Calu3 (cell line): Measurements from ENCODE around the gene HK2. TPM values are rescaled to one million over a fixed set of nuclear protein-coding genes. Genes with fewer than 3 reads are reported as not detected.

Source experiments
- BruUV-seq: library from RNA; stranded (reverse); fragments of 400-500 nt; replicated peaks from 2 replicates; lab custom pipeline; 2021; lab: Mats Ljungman, UMichigan
- CTCF ChIA-PET: fragments of 300-600 bp; sonication (Branson Sonifier 250); formaldehyde crosslinking; loops from one replicate; lab custom pipeline; 2022; ENCODE audit warnings: antibody characterized with exemption; lab: Charles Lee
- DNase-seq: peaks from one replicate; pipeline ENCODE4 v3.0.0; 2022
- H3K27ac Mint-ChIP-seq: one replicate; pipeline ENCODE4 v1.8.0; 2022; ENCODE audit warnings: mixed read lengths; ENCODE audit not compliant: unreplicated experiment
- H3K27me3 Mint-ChIP-seq: one replicate; pipeline ENCODE4 v1.8.0; 2022; ENCODE audit warnings: mixed read lengths; ENCODE audit not compliant: unreplicated experiment
- H3K36me3 Mint-ChIP-seq: one replicate; pipeline ENCODE4 v1.8.0; 2022; ENCODE audit warnings: mild to moderate bottlenecking, moderate library complexity, mixed read lengths; ENCODE audit not compliant: insufficient read depth, unreplicated experiment
- H3K4me1 Mint-ChIP-seq: one replicate; pipeline ENCODE4 v1.8.0; 2022; ENCODE audit warnings: mild to moderate bottlenecking, low read depth, mixed read lengths; ENCODE audit not compliant: unreplicated experiment
- H3K4me3 Mint-ChIP-seq: one replicate; pipeline ENCODE4 v1.8.0; 2022; ENCODE audit warnings: mild to moderate bottlenecking, low read depth, moderate library complexity, mixed read lengths; ENCODE audit not compliant: unreplicated experiment
- H3K9me3 Mint-ChIP-seq: one replicate; pipeline ENCODE4 v1.8.0; 2022; ENCODE audit warnings: low read depth, mixed read lengths; ENCODE audit not compliant: unreplicated experiment
- CTCF ChIP-seq: fragments of 200-600 bp; IDR thresholded peaks from one replicate; pipeline ENCODE4 v1.8.0; 2022; ENCODE audit warnings: antibody characterized with exemption; ENCODE audit not compliant: unreplicated experiment
- intact Hi-C: fragments of 100-400 bp; cut with micrococcal nuclease; formaldehyde crosslinking; loops from one replicate; pipeline ENCODE4 v1.10.0; 2022; ENCODE audit not compliant: unreplicated experiment
- total RNA-seq: library from RNA; stranded (reverse); gene quantifications from 2 replicates; pipeline ENCODE4 v1.2.3, GENCODE V29; 2022

The HK2 gene
- total RNA-seq, 1 experiment from 2014 or later, result 56.5 TPM

GRCh38 chr2:74806355-74806839 lies 27.5 kb upstream of the HK2 start:
- peaks cover 16% of the 10 kb centered on the region for H3K27me3 Mint-ChIP-seq
- no peak for DNase-seq
- H3K4me3 Mint-ChIP-seq, result no peak overlapping the region
- no TSS peak for BruUV-seq
- no peaks in the 10 kb centered on the region for H3K4me1 Mint-ChIP-seq
- CTCF ChIA-PET, result interaction anchor here (0.5 kb wide), 1 partner anchor 10 kb away, joined by 5 read pairs; no protein-coding TSS in a partner anchor
- no peaks in the 10 kb centered on the region for H3K9me3 Mint-ChIP-seq
- no peak for TF ChIP-seq CTCF
- no peaks in the 10 kb centered on the region for H3K36me3 Mint-ChIP-seq
- intact Hi-C loops, result no loop called here
- no peak overlapping the region for H3K27ac Mint-ChIP-seq

GRCh38 chr2:74806920-74807319 lies 27.0 kb upstream of the HK2 start:
- CTCF ChIA-PET, result interaction anchor here (0.5 kb wide), 1 partner anchor 9 kb away, joined by 5 read pairs; no protein-coding TSS in a partner anchor
- Mint-ChIP-seq H3K27ac (no peak overlapping the region), H3K4me1 (no peaks in the 10 kb centered on the region), H3K27me3 (peaks cover 22% of the 10 kb centered on the region), H3K9me3 (no peaks in the 10 kb centered on the region), H3K4me3 (no peak overlapping the region), H3K36me3 (no peaks in the 10 kb centered on the region)
- intact Hi-C loops, result no loop called here
- no peak for DNase-seq
- no TSS peak for BruUV-seq
- TF ChIP-seq CTCF, result no peak

GRCh38 chr2:74812787-74813590 lies 20.9 kb upstream of the HK2 start:
- Mint-ChIP-seq H3K36me3 (no peaks in the 10 kb centered on the region), H3K9me3 (no peaks in the 10 kb centered on the region), H3K4me3 (no peak overlapping the region), H3K4me1 (peaks cover 9% of the 10 kb centered on the region), H3K27ac (no peak overlapping the region), H3K27me3 (peaks cover 23% of the 10 kb centered on the region)
- DNase-seq, result no peak
- intact Hi-C loops, result no loop called here
- CTCF ChIA-PET, result no interaction called here
- TF ChIP-seq CTCF, result no peak
- BruUV-seq, result no TSS peak

GRCh38 chr2:74814102-74814501 lies 19.8 kb upstream of the HK2 start:
- no peaks in the 10 kb centered on the region for H3K9me3 Mint-ChIP-seq
- no peak overlapping the region for H3K4me3 Mint-ChIP-seq
- H3K4me1 Mint-ChIP-seq, result peaks cover 9% of the 10 kb centered on the region
- no TSS peak for BruUV-seq
- H3K27ac Mint-ChIP-seq, result no peak overlapping the region
- no peak for TF ChIP-seq CTCF
- intact Hi-C loops, result no loop called here
- no peak for DNase-seq
- H3K36me3 Mint-ChIP-seq, result no peaks in the 10 kb centered on the region
- H3K27me3 Mint-ChIP-seq, result peaks cover 23% of the 10 kb centered on the region
- CTCF ChIA-PET, result no interaction called here
